IPS-18a (cell line): ENCODE measurements around the gene C1orf21.

Experiments used
- H3K27ac ChIP-seq: one replicate; pipeline ENCODE4 v1.5.1; 2013; ENCODE audit warnings: low read length
- H3K27me3 ChIP-seq: one replicate; pipeline ENCODE4 v1.6.1; 2013; ENCODE audit warnings: mild to moderate bottlenecking, low read length; ENCODE audit not compliant: control insufficient read depth, insufficient read depth
- H3K36me3 ChIP-seq: one replicate; pipeline ENCODE4 v1.6.1; 2013; ENCODE audit warnings: low read depth, low read length; ENCODE audit not compliant: control insufficient read depth
- H3K4me1 ChIP-seq: one replicate; pipeline ENCODE4 v1.6.1; 2013; ENCODE audit warnings: low read depth, low read length; ENCODE audit not compliant: control insufficient read depth
- H3K4me3 ChIP-seq: one replicate; pipeline ENCODE4 v1.5.1; 2013; ENCODE audit warnings: low read length
- H3K9ac ChIP-seq: one replicate; pipeline ENCODE4 v1.6.1; 2013; ENCODE audit warnings: mild to moderate bottlenecking, low read length, moderate library complexity
- H3K9me3 ChIP-seq: one replicate; pipeline ENCODE4 v1.6.1; 2013; ENCODE audit warnings: low read depth, low read length; ENCODE audit not compliant: control insufficient read depth

The C1orf21 gene

GRCh38 chr1:184429335-184429734, 42.5 kb downstream of the C1orf21 start:
- Histone ChIP-seq H3K27me3 (no peaks in the 10 kb centered on the region), H3K9me3 (no peaks in the 10 kb centered on the region), H3K9ac (no peak overlapping the region), H3K27ac (no peak overlapping the region), H3K4me3 (no peak overlapping the region), H3K4me1 (peaks cover 8% of the 10 kb centered on the region), H3K36me3 (no peaks in the 10 kb centered on the region)

GRCh38 chr1:184433956-184434502, 47.2 kb downstream of the C1orf21 start:
- no peaks in the 10 kb centered on the region for H3K27me3 ChIP-seq
- no peaks in the 10 kb centered on the region for H3K9me3 ChIP-seq
- no peak overlapping the region for H3K27ac ChIP-seq
- no peak overlapping the region for H3K9ac ChIP-seq
- no peaks in the 10 kb centered on the region for H3K4me1 ChIP-seq
- H3K36me3 ChIP-seq, result no peaks in the 10 kb centered on the region
- no peak overlapping the region for H3K4me3 ChIP-seq

- no peak overlapping the region for H3K27ac ChIP-seq
- no peaks in the 10 kb centered on the region for H3K36me3 ChIP-seq
- no peak overlapping the region for H3K9ac ChIP-seq
- H3K27me3 ChIP-seq, result no peaks in the 10 kb centered on the region
- no peak overlapping the region for H3K4me3 ChIP-seq
- H3K4me1 ChIP-seq, result no peaks in the 10 kb centered on the region
- H3K9me3 ChIP-seq, result no peaks in the 10 kb centered on the region
Measured at GRCh38 chr1:184437291-184437690, 50.5 kb downstream of the C1orf21 start.

- Histone ChIP-seq H3K36me3 (no peaks in the 10 kb centered on the region), H3K9me3 (no peaks in the 10 kb centered on the region), H3K27me3 (no peaks in the 10 kb centered on the region), H3K27ac (no peak overlapping the region), H3K4me1 (no peaks in the 10 kb centered on the region), H3K4me3 (no peak overlapping the region), H3K9ac (no peak overlapping the region)
Measured at GRCh38 chr1:184438363-184438762, 51.5 kb downstream of the C1orf21 start.

GRCh38 chr1:184442260-184442659, 55.4 kb downstream of the C1orf21 start:
- no peaks in the 10 kb centered on the region for H3K9me3 ChIP-seq
- no peak overlapping the region for H3K27ac ChIP-seq
- no peak overlapping the region for H3K9ac ChIP-seq
- no peaks in the 10 kb centered on the region for H3K4me1 ChIP-seq
- no peak overlapping the region for H3K4me3 ChIP-seq
- H3K27me3 ChIP-seq, result no peaks in the 10 kb centered on the region
- no peaks in the 10 kb centered on the region for H3K36me3 ChIP-seq

GRCh38 chr1:184443201-184443600, 56.4 kb downstream of the C1orf21 start:
- H3K36me3 ChIP-seq, result no peaks in the 10 kb centered on the region
- H3K9ac ChIP-seq, result no peak overlapping the region
- no peaks in the 10 kb centered on the region for H3K9me3 ChIP-seq

GRCh38 chr1:184443624-184444023, 56.8 kb downstream of the C1orf21 start:
- H3K9ac ChIP-seq, result no peak overlapping the region
- H3K27me3 ChIP-seq, result no peaks in the 10 kb centered on the region
- H3K36me3 ChIP-seq, result no peaks in the 10 kb centered on the region
- no peaks in the 10 kb centered on the region for H3K9me3 ChIP-seq
- H3K4me3 ChIP-seq, result no peak overlapping the region
- H3K27ac ChIP-seq, result no peak overlapping the region
- H3K4me1 ChIP-seq, result no peaks in the 10 kb centered on the region

More at GRCh38 chr1:184443201-184443600, 56.4 kb downstream of the C1orf21 start:
- H3K4me1 ChIP-seq, result no peaks in the 10 kb centered on the region
- no peak overlapping the region for H3K27ac ChIP-seq
- H3K27me3 ChIP-seq, result no peaks in the 10 kb centered on the region
- no peak overlapping the region for H3K4me3 ChIP-seq

- no peaks in the 10 kb centered on the region for H3K9me3 ChIP-seq
- H3K4me3 ChIP-seq, result no peak overlapping the region
- no peaks in the 10 kb centered on the region for H3K36me3 ChIP-seq
- H3K4me1 ChIP-seq, result no peaks in the 10 kb centered on the region
- no peak overlapping the region for H3K27ac ChIP-seq
- H3K27me3 ChIP-seq, result no peaks in the 10 kb centered on the region
- H3K9ac ChIP-seq, result no peak overlapping the region
Measured at GRCh38 chr1:184445997-184446396, 59.2 kb downstream of the C1orf21 start.

GRCh38 chr1:184447651-184448185, 60.9 kb downstream of the C1orf21 start:
- H3K27me3 ChIP-seq, result no peaks in the 10 kb centered on the region
- no peaks in the 10 kb centered on the region for H3K4me1 ChIP-seq
- no peaks in the 10 kb centered on the region for H3K9me3 ChIP-seq
- no peak overlapping the region for H3K27ac ChIP-seq
- H3K36me3 ChIP-seq, result no peaks in the 10 kb centered on the region
- no peak overlapping the region for H3K4me3 ChIP-seq
- no peak overlapping the region for H3K9ac ChIP-seq

- H3K27ac ChIP-seq, result no peak overlapping the region
- no peaks in the 10 kb centered on the region for H3K36me3 ChIP-seq
- H3K9me3 ChIP-seq, result no peaks in the 10 kb centered on the region
- no peaks in the 10 kb centered on the region for H3K27me3 ChIP-seq
- peaks cover 1% of the 10 kb centered on the region for H3K4me1 ChIP-seq
- no peak overlapping the region for H3K9ac ChIP-seq
- no peak overlapping the region for H3K4me3 ChIP-seq
Measured at GRCh38 chr1:184449916-184450315, 63.1 kb downstream of the C1orf21 start.

GRCh38 chr1:184455786-184456185, 69.0 kb downstream of the C1orf21 start:
- no peak overlapping the region for H3K4me3 ChIP-seq
- no peaks in the 10 kb centered on the region for H3K9me3 ChIP-seq
- H3K27ac ChIP-seq, result no peak overlapping the region
- H3K36me3 ChIP-seq, result no peaks in the 10 kb centered on the region
- H3K4me1 ChIP-seq, result peaks cover 15% of the 10 kb centered on the region
- H3K27me3 ChIP-seq, result no peaks in the 10 kb centered on the region
- no peak overlapping the region for H3K9ac ChIP-seq

- Histone ChIP-seq H3K36me3 (no peaks in the 10 kb centered on the region), H3K27ac (no peak overlapping the region), H3K4me3 (no peak overlapping the region), H3K9me3 (no peaks in the 10 kb centered on the region), H3K9ac (no peak overlapping the region), H3K27me3 (no peaks in the 10 kb centered on the region), H3K4me1 (peaks cover 15% of the 10 kb centered on the region)
Measured at GRCh38 chr1:184456189-184456588, 69.4 kb downstream of the C1orf21 start.
